ENCODE results near the gene ANKRA2.

Gene ANKRA2

GRCh38 chr5:73534971-73535370, 30.5 kb downstream of the ANKRA2 start:
- Histone ChIP-seq H3K9me3 (ENCODE audit: control extremely low read depth in 1 of 5, control insufficient read depth in 4 of 5, insufficient read depth in 2 of 5, low read depth in 1 of 5, low read length in 4 of 5) (peaks cover 0 to 3% (median 0%) of the 10 kb centered on the region in 5 experiments), H3K4me1 (ENCODE audit: control extremely low read depth in 1 of 4, control insufficient read depth in 4 of 4, insufficient read depth in 4 of 4, low read length in 3 of 4) (no peaks in the 10 kb centered on the region), H3K27me3 (replicated peaks in 2 of 5; ENCODE audit: control insufficient read depth in 4 of 5, insufficient read depth in 5 of 5, low read length in 4 of 5) (peaks cover 0 to 17% (median 7%) of the 10 kb centered on the region in 5 experiments), H3K36me3 (ENCODE audit: control insufficient read depth in 4 of 4, insufficient read depth in 4 of 4, low read length in 3 of 4) (no peaks in the 10 kb centered on the region), H3K27ac (ENCODE audit: insufficient read depth in 1 of 2, low read depth in 1 of 2, low read length in 2 of 2, poor library complexity in 1 of 2, severe bottlenecking in 2 of 2) (no peak overlapping the region), H3K4me3 (ENCODE audit: control insufficient read depth in 1 of 7, extremely low read depth in 1 of 7, insufficient read depth in 4 of 7, low read depth in 2 of 7, low read length in 6 of 7) (no peak overlapping the region)
- ChIA-PET CTCF (interaction anchor here (0.7 to 5.8 kb wide), 4 partner anchors 9 to 13 kb away, joined by 3 to 55 read pairs (median 6); no protein-coding TSS in a partner anchor), POLR2A (no interaction called here)
- DNase-seq = no peak
- whole genome bisulfite sequencing (ENCODE audit: insufficient coverage) = 100% methylated on average over 1 of the region's 2 CpGs

GRCh38 chr5:73534011-73534644, 31.3 kb downstream of the ANKRA2 start:
- no peak for DNase-seq
- ChIA-PET POLR2A (no interaction called here), CTCF (interaction anchor here (5.8 kb wide), 1 partner anchor 12 kb away, joined by 55 read pairs; no protein-coding TSS in a partner anchor)
- H3K27me3 ChIP-seq (replicated peaks in 2 of 5; ENCODE audit: control insufficient read depth in 4 of 5, insufficient read depth in 5 of 5, low read length in 4 of 5) = peaks cover 0 to 17% (median 5%) of the 10 kb centered on the region in 5 experiments
- peaks cover 0 to 3% (median 0%) of the 10 kb centered on the region in 5 experiments for H3K9me3 ChIP-seq (ENCODE audit: control extremely low read depth in 1 of 5, control insufficient read depth in 4 of 5, insufficient read depth in 2 of 5, low read depth in 1 of 5, low read length in 4 of 5)
- no peak overlapping the region for H3K4me3 ChIP-seq (ENCODE audit: control insufficient read depth in 1 of 7, extremely low read depth in 1 of 7, insufficient read depth in 4 of 7, low read depth in 2 of 7, low read length in 6 of 7)
- H3K36me3 ChIP-seq (ENCODE audit: control insufficient read depth in 4 of 4, insufficient read depth in 4 of 4, low read length in 3 of 4) = no peaks in the 10 kb centered on the region
- H3K4me1 ChIP-seq (ENCODE audit: control extremely low read depth in 1 of 4, control insufficient read depth in 4 of 4, insufficient read depth in 4 of 4, low read length in 3 of 4) = no peaks in the 10 kb centered on the region
- 95% methylated on average over 5 of the region's 5 CpGs for WGBS (ENCODE audit: insufficient coverage)
- H3K27ac ChIP-seq (ENCODE audit: insufficient read depth in 1 of 2, low read depth in 1 of 2, low read length in 2 of 2, poor library complexity in 1 of 2, severe bottlenecking in 2 of 2) = no peak overlapping the region

GRCh38 chr5:73532195-73532594, 33.2 kb downstream of the ANKRA2 start:
- whole genome bisulfite sequencing (ENCODE audit: insufficient coverage) = 100% methylated on average over 3 of the region's 5 CpGs
- H3K27ac ChIP-seq (ENCODE audit: insufficient read depth in 1 of 2, low read depth in 1 of 2, low read length in 2 of 2, poor library complexity in 1 of 2, severe bottlenecking in 2 of 2) = no peak overlapping the region

GRCh38 chr5:73531356-73531755, 34.1 kb downstream of the ANKRA2 start:
- CTCF ChIA-PET = interaction anchor here (0.9 to 2.1 kb wide), 2 partner anchors 23 to 32 kb away, joined by 3 to 7 read pairs; no protein-coding TSS in a partner anchor
- Histone ChIP-seq H3K9me3 (ENCODE audit: control extremely low read depth in 1 of 5, control insufficient read depth in 4 of 5, insufficient read depth in 2 of 5, low read depth in 1 of 5, low read length in 4 of 5) (peaks cover 0 to 3% (median 0%) of the 10 kb centered on the region in 5 experiments), H3K27ac (ENCODE audit: insufficient read depth in 1 of 2, low read depth in 1 of 2, low read length in 2 of 2, poor library complexity in 1 of 2, severe bottlenecking in 2 of 2) (no peak overlapping the region), H3K36me3 (ENCODE audit: control insufficient read depth in 4 of 4, insufficient read depth in 4 of 4, low read length in 3 of 4) (no peaks in the 10 kb centered on the region), H3K4me3 (ENCODE audit: control insufficient read depth in 1 of 7, extremely low read depth in 1 of 7, insufficient read depth in 4 of 7, low read depth in 2 of 7, low read length in 6 of 7) (no peak overlapping the region), H3K27me3 (replicated peaks in 2 of 5; ENCODE audit: control insufficient read depth in 4 of 5, insufficient read depth in 5 of 5, low read length in 4 of 5) (peaks cover 0 to 19% (median 5%) of the 10 kb centered on the region in 5 experiments), H3K4me1 (ENCODE audit: control extremely low read depth in 1 of 4, control insufficient read depth in 4 of 4, insufficient read depth in 4 of 4, low read length in 3 of 4) (no peaks in the 10 kb centered on the region)
- POLR2A ChIA-PET = no interaction called here
- no peak for DNase-seq
- WGBS (ENCODE audit: insufficient coverage) = 100% methylated on average over 1 of the region's 1 CpG

More at GRCh38 chr5:73532195-73532594, 33.2 kb downstream of the ANKRA2 start:
- Histone ChIP-seq H3K36me3 (ENCODE audit: control insufficient read depth in 4 of 4, insufficient read depth in 4 of 4, low read length in 3 of 4) (no peaks in the 10 kb centered on the region), H3K4me3 (ENCODE audit: control insufficient read depth in 1 of 7, extremely low read depth in 1 of 7, insufficient read depth in 4 of 7, low read depth in 2 of 7, low read length in 6 of 7) (no peak overlapping the region), H3K27me3 (replicated peaks in 2 of 5; ENCODE audit: control insufficient read depth in 4 of 5, insufficient read depth in 5 of 5, low read length in 4 of 5) (peaks cover 0 to 19% (median 5%) of the 10 kb centered on the region in 5 experiments), H3K4me1 (ENCODE audit: control extremely low read depth in 1 of 4, control insufficient read depth in 4 of 4, insufficient read depth in 4 of 4, low read length in 3 of 4) (no peaks in the 10 kb centered on the region), H3K9me3 (ENCODE audit: control extremely low read depth in 1 of 5, control insufficient read depth in 4 of 5, insufficient read depth in 2 of 5, low read depth in 1 of 5, low read length in 4 of 5) (peaks cover 0 to 3% (median 0%) of the 10 kb centered on the region in 5 experiments)
- ChIA-PET POLR2A (no interaction called here), CTCF (no interaction called here)
- no peak for DNase-seq

GRCh38 chr5:73529081-73529480, 36.4 kb downstream of the ANKRA2 start:
- Histone ChIP-seq H3K27ac (ENCODE audit: insufficient read depth in 1 of 2, low read depth in 1 of 2, low read length in 2 of 2, poor library complexity in 1 of 2, severe bottlenecking in 2 of 2) (no peak overlapping the region), H3K4me3 (ENCODE audit: control insufficient read depth in 1 of 7, extremely low read depth in 1 of 7, insufficient read depth in 4 of 7, low read depth in 2 of 7, low read length in 6 of 7) (no peak overlapping the region), H3K36me3 (ENCODE audit: control insufficient read depth in 4 of 4, insufficient read depth in 4 of 4, low read length in 3 of 4) (no peaks in the 10 kb centered on the region), H3K9me3 (ENCODE audit: control extremely low read depth in 1 of 5, control insufficient read depth in 4 of 5, insufficient read depth in 2 of 5, low read depth in 1 of 5, low read length in 4 of 5) (no peaks in the 10 kb centered on the region), H3K27me3 (replicated peaks in 2 of 5; ENCODE audit: control insufficient read depth in 4 of 5, insufficient read depth in 5 of 5, low read length in 4 of 5) (peaks cover 0 to 18% (median 5%) of the 10 kb centered on the region in 5 experiments), H3K4me1 (ENCODE audit: control extremely low read depth in 1 of 4, control insufficient read depth in 4 of 4, insufficient read depth in 4 of 4, low read length in 3 of 4) (no peaks in the 10 kb centered on the region)
- ChIA-PET CTCF (no interaction called here), POLR2A (no interaction called here)
- no peak for DNase-seq
- WGBS (ENCODE audit: insufficient coverage) = no CpG with 5 or more reads among the region's 1 CpG

GRCh38 chr5:73528248-73528647, 37.2 kb downstream of the ANKRA2 start:
- no peaks in the 10 kb centered on the region for H3K4me1 ChIP-seq (ENCODE audit: control extremely low read depth in 1 of 4, control insufficient read depth in 4 of 4, insufficient read depth in 4 of 4, low read length in 3 of 4)
- DNase-seq = no peak
- no peaks in the 10 kb centered on the region for H3K9me3 ChIP-seq (ENCODE audit: control extremely low read depth in 1 of 5, control insufficient read depth in 4 of 5, insufficient read depth in 2 of 5, low read depth in 1 of 5, low read length in 4 of 5)
- ChIA-PET POLR2A (no interaction called here), CTCF (interaction anchor here (3.7 kb wide), 1 partner anchor 9 kb away, joined by 24 read pairs; no protein-coding TSS in a partner anchor)
- H3K4me3 ChIP-seq (ENCODE audit: control insufficient read depth in 1 of 7, extremely low read depth in 1 of 7, insufficient read depth in 4 of 7, low read depth in 2 of 7, low read length in 6 of 7) = no peak overlapping the region
- H3K27me3 ChIP-seq (replicated peaks in 2 of 5; ENCODE audit: control insufficient read depth in 4 of 5, insufficient read depth in 5 of 5, low read length in 4 of 5) = peaks cover 0 to 15% (median 5%) of the 10 kb centered on the region in 5 experiments
- H3K27ac ChIP-seq (ENCODE audit: insufficient read depth in 1 of 2, low read depth in 1 of 2, low read length in 2 of 2, poor library complexity in 1 of 2, severe bottlenecking in 2 of 2) = no peak overlapping the region
- no peaks in the 10 kb centered on the region for H3K36me3 ChIP-seq (ENCODE audit: control insufficient read depth in 4 of 4, insufficient read depth in 4 of 4, low read length in 3 of 4)
- 100% methylated on average over 2 of the region's 3 CpGs for WGBS (ENCODE audit: insufficient coverage)

GRCh38 chr5:73525606-73526203, 39.7 kb downstream of the ANKRA2 start:
- Histone ChIP-seq H3K4me3 (ENCODE audit: control insufficient read depth in 1 of 7, extremely low read depth in 1 of 7, insufficient read depth in 4 of 7, low read depth in 2 of 7, low read length in 6 of 7) (no peak overlapping the region), H3K27ac (ENCODE audit: insufficient read depth in 1 of 2, low read depth in 1 of 2, low read length in 2 of 2, poor library complexity in 1 of 2, severe bottlenecking in 2 of 2) (no peak overlapping the region), H3K27me3 (replicated peaks in 2 of 5; ENCODE audit: control insufficient read depth in 4 of 5, insufficient read depth in 5 of 5, low read length in 4 of 5) (peaks cover 0 to 6% (median 0%) of the 10 kb centered on the region in 5 experiments), H3K4me1 (ENCODE audit: control extremely low read depth in 1 of 4, control insufficient read depth in 4 of 4, insufficient read depth in 4 of 4, low read length in 3 of 4) (no peaks in the 10 kb centered on the region), H3K9me3 (ENCODE audit: control extremely low read depth in 1 of 5, control insufficient read depth in 4 of 5, insufficient read depth in 2 of 5, low read depth in 1 of 5, low read length in 4 of 5) (no peaks in the 10 kb centered on the region), H3K36me3 (ENCODE audit: control insufficient read depth in 4 of 4, insufficient read depth in 4 of 4, low read length in 3 of 4) (no peaks in the 10 kb centered on the region)
- ChIA-PET CTCF (interaction anchor here (3.7 kb wide), 1 partner anchor 12 kb away, joined by 24 read pairs; no protein-coding TSS in a partner anchor), POLR2A (no interaction called here)
- 100% methylated on average over 3 of the region's 3 CpGs for WGBS (ENCODE audit: insufficient coverage)
- no peak for DNase-seq

All from common myeloid progenitor, CD34-positive (primary cell).